NK-92 (cell line): Measurements from ENCODE around the gene MTG2.

Source experiments
- DNase-seq: peaks from one replicate; lab custom pipeline; 2025; ENCODE audit not compliant: unreplicated experiment; lab: John Stamatoyannopoulos, UW

MTG2 gene

GRCh38 chr20:62229667-62230066 lies 46.8 kb downstream of the MTG2 start:
- no peak for DNase-seq

GRCh38 chr20:62230276-62230675 lies 47.4 kb downstream of the MTG2 start:
- DNase-seq: no peak

GRCh38 chr20:62230696-62231095 lies 47.9 kb downstream of the MTG2 start:
- no peak for DNase-seq

GRCh38 chr20:62231292-62231691 lies 48.5 kb downstream of the MTG2 start:
- DNase-seq: no peak

GRCh38 chr20:62232194-62232593 lies 49.4 kb downstream of the MTG2 start:
- DNase-seq: no peak

- DNase-seq: no peak
Observed at GRCh38 chr20:62232770-62233645, 50.2 kb downstream of the MTG2 start.

GRCh38 chr20:62233684-62234083 lies 50.9 kb downstream of the MTG2 start:
- no peak for DNase-seq

GRCh38 chr20:62234339-62234738 lies 51.5 kb downstream of the MTG2 start:
- DNase-seq: no peak

- DNase-seq: no peak
Observed at GRCh38 chr20:62235001-62235776, 52.4 kb downstream of the MTG2 start.

- no peak for DNase-seq
Observed at GRCh38 chr20:62235777-62236157, 52.9 kb downstream of the MTG2 start.

GRCh38 chr20:62236200-62236599 lies 53.4 kb downstream of the MTG2 start:
- DNase-seq: no peak

GRCh38 chr20:62236766-62237513 lies 54.1 kb downstream of the MTG2 start:
- DNase-seq: no peak

GRCh38 chr20:62237514-62237800 lies 54.6 kb downstream of the MTG2 start:
- no peak for DNase-seq

GRCh38 chr20:62237801-62238568 lies 55.2 kb downstream of the MTG2 start, which contains the start of gene OSBPL2:
Gene OSBPL2, plus strand, starts transcription at chr20:62238521. Its CDS starts 17,664 bp downstream, at chr20:62256185.
- DNase-seq: peak; percentile 96

- DNase-seq: no peak
Observed at GRCh38 chr20:62238569-62239277, 55.9 kb downstream of the MTG2 start.

GRCh38 chr20:62239278-62239879 lies 56.6 kb downstream of the MTG2 start:
- no peak for DNase-seq

GRCh38 chr20:62240020-62240685 lies 57.3 kb downstream of the MTG2 start:
- DNase-seq: no peak

GRCh38 chr20:62241506-62241905 lies 58.7 kb downstream of the MTG2 start:
- no peak for DNase-seq

- DNase-seq: no peak
Observed at GRCh38 chr20:62242176-62242575, 59.3 kb downstream of the MTG2 start.
